Skeletal muscle tissue (tissue), 4 donors: ENCODE results near the gene UGT1A10. TPM values are rescaled to one million over a fixed set of nuclear protein-coding genes. Genes with fewer than 3 reads are reported as not detected.

ENCODE experiments used
- H3K27ac ChIP-seq: one replicate; pipeline ENCODE4 v1.7.0; 2013; ENCODE audit warnings: mild to moderate bottlenecking, low read depth, low read length, inconsistent platforms
- H3K27me3 ChIP-seq, 3 donors: one replicate each; pipeline ENCODE4 v1.7.0; 2013; ENCODE audit warnings: low read length in 3 of 3; ENCODE audit not compliant: control insufficient read depth in 3 of 3, insufficient read depth in 3 of 3
- H3K36me3 ChIP-seq, 3 donors: one replicate each; pipeline ENCODE4 v1.7.0; 2013; ENCODE audit warnings: low read length in 3 of 3; ENCODE audit not compliant: control insufficient read depth in 3 of 3, insufficient read depth in 3 of 3
- H3K4me1 ChIP-seq, 3 donors: one replicate each; pipeline ENCODE4 v1.7.0; 2013; ENCODE audit warnings: low read length in 3 of 3, mild to moderate bottlenecking in 3 of 3; ENCODE audit not compliant: control insufficient read depth in 3 of 3, insufficient read depth in 3 of 3
- H3K4me3 ChIP-seq, 3 donors: one replicate each; pipeline ENCODE4 v1.7.0; 2013; ENCODE audit warnings: low read length in 3 of 3
- H3K9ac ChIP-seq, 3 donors: one replicate each; pipeline ENCODE4 v1.7.0; 2013; ENCODE audit warnings: low read length in 3 of 3, mild to moderate bottlenecking in 3 of 3, moderate library complexity in 2 of 3, low read depth in 1 of 3
- H3K9me3 ChIP-seq, 3 donors: one replicate each; pipeline ENCODE4 v1.7.0; 2013; ENCODE audit warnings: low read length in 3 of 3; ENCODE audit not compliant: control insufficient read depth in 3 of 3
- total RNA-seq: library from RNA; depleted of rRNA; stranded (reverse); fragments of >200 nt; gene quantifications from one replicate; pipeline ENCODE4 v1.2.3, GENCODE V29; 2014
- donor health status: Osteomylitis.

Gene UGT1A10
- total RNA-seq, 1 donor from 2014 or later: not detected

DNA sequence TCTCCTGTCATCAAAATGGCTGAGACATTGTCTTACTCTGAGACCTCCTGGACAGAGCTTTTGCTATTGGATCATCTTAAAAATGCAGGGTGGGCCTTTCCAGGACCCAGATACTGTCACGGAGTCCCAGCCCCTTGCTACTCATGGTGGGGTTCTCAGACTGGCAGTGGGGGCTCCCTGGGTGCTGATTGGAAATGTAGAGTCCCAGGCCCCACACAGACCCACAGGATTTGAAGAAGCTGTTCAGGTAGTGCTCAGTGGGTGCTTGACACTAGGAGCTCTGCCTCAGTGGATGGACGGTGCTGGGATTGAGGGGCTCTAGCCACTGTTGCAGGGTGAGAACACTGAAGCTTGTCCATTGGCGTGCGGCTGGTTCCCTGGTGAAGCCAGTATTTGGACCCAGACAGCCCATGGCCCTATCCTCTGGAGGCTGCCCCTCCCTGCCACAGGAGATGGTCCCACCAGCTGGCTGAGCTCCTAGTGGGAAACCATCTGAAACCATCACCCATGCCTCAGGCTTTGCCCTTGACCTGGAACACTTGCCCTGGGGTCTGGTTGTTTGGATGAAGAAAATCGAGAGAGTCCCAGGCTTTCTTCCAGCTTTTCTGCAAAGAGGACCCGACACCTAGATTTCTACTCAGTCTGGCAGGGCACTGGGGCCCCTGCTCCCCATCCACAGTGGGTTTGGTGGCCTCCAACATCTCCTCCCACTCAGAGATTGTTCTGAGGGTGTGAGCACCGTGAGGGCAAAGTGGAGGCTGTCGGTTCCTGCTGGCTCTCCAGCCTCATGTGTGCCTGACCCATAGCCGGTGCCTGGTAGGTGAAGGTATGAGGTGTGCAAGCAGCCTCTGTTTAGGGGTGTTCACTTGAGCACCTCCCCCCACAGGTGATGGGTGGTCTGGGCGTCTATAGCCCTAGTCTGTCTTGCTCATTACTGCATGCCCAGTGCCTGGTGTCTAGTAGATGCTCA is 172.0 kb downstream of the UGT1A10 start:
- H3K9me3 ChIP-seq: no peaks in the 10 kb centered on the region
- H3K36me3 ChIP-seq: no peaks in the 10 kb centered on the region
- no peak overlapping the region for H3K9ac ChIP-seq
- H3K4me3 ChIP-seq: no peak overlapping the region
- H3K27me3 ChIP-seq: peaks cover 0 to 27% (median 8%) of the 10 kb centered on the region in 3 donors
- H3K4me1 ChIP-seq: no peaks in the 10 kb centered on the region
- no peak overlapping the region for H3K27ac ChIP-seq

- no peak overlapping the region for H3K4me3 ChIP-seq
- no peaks in the 10 kb centered on the region for H3K4me1 ChIP-seq
- H3K27ac ChIP-seq: no peak overlapping the region
- no peaks in the 10 kb centered on the region for H3K9me3 ChIP-seq
- H3K9ac ChIP-seq: no peak overlapping the region
- no peaks in the 10 kb centered on the region for H3K36me3 ChIP-seq
- H3K27me3 ChIP-seq: peaks cover 0 to 23% (median 8%) of the 10 kb centered on the region in 3 donors
Observed at GRCh38 chr2:233810385-233810784, 174.1 kb downstream of the UGT1A10 start.

DNA sequence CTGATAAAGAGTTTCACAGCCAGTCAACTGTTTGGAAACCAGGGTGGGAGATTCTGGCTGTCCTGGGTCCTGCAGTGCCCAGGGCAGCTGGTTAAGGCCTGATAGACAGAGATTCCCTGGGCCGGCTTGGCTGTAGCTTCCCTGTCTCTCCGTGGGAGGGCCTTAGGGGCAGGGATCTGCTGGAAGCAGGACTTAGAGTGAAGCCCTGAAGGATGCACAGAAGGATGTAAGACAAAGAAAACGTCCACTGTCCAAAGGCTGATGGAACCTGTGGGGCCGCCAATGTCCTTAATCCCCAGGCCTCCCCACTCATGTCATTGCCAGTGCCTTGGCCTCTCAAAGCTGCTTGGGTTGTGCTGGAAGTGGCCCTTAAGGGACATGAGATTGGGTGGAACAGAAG is 174.8 kb downstream of the UGT1A10 start:
- Histone ChIP-seq H3K4me1 (no peaks in the 10 kb centered on the region), H3K9ac (no peak overlapping the region), H3K9me3 (no peaks in the 10 kb centered on the region), H3K4me3 (no peak overlapping the region), H3K36me3 (no peaks in the 10 kb centered on the region), H3K27ac (no peak overlapping the region), H3K27me3 (peaks cover 0 to 23% (median 8%) of the 10 kb centered on the region in 3 donors)

GRCh38 chr2:233811732-233812131 is 175.5 kb downstream of the UGT1A10 start:
- no peaks in the 10 kb centered on the region for H3K4me1 ChIP-seq
- H3K4me3 ChIP-seq: no peak overlapping the region
- no peak overlapping the region for H3K27ac ChIP-seq
- H3K9me3 ChIP-seq: no peaks in the 10 kb centered on the region
- H3K36me3 ChIP-seq: no peaks in the 10 kb centered on the region
- no peak overlapping the region for H3K9ac ChIP-seq
- peaks cover 0 to 23% (median 8%) of the 10 kb centered on the region in 3 donors for H3K27me3 ChIP-seq

- H3K9ac ChIP-seq: no peak overlapping the region
- no peak overlapping the region for H3K27ac ChIP-seq
- no peaks in the 10 kb centered on the region for H3K36me3 ChIP-seq
- peaks cover 0 to 10% (median 9%) of the 10 kb centered on the region in 3 donors for H3K27me3 ChIP-seq
- H3K9me3 ChIP-seq: no peaks in the 10 kb centered on the region
- H3K4me1 ChIP-seq: no peaks in the 10 kb centered on the region
- H3K4me3 ChIP-seq: no peak overlapping the region
Observed at GRCh38 chr2:233813236-233814055, 177.2 kb downstream of the UGT1A10 start.

- no peak overlapping the region for H3K9ac ChIP-seq
- H3K36me3 ChIP-seq: no peaks in the 10 kb centered on the region
- H3K27me3 ChIP-seq: peaks cover under 1 to 6% (median 2%) of the 10 kb centered on the region in 3 donors
- H3K4me3 ChIP-seq: no peak overlapping the region
- H3K4me1 ChIP-seq: no peaks in the 10 kb centered on the region
- H3K9me3 ChIP-seq: no peaks in the 10 kb centered on the region
- no peak overlapping the region for H3K27ac ChIP-seq
Observed at GRCh38 chr2:233814056-233814835, 178.0 kb downstream of the UGT1A10 start.

GRCh38 chr2:233815861-233816260 is 179.6 kb downstream of the UGT1A10 start:
- no peak overlapping the region for H3K9ac ChIP-seq
- H3K36me3 ChIP-seq: no peaks in the 10 kb centered on the region
- H3K27me3 ChIP-seq: peaks cover 0 to 5% (median 3%) of the 10 kb centered on the region in 3 donors
- H3K4me3 ChIP-seq: no peak overlapping the region
- H3K27ac ChIP-seq: no peak overlapping the region
- no peaks in the 10 kb centered on the region for H3K4me1 ChIP-seq
- no peaks in the 10 kb centered on the region for H3K9me3 ChIP-seq

GRCh38 chr2:233816334-233816733 is 180.1 kb downstream of the UGT1A10 start:
- H3K27me3 ChIP-seq: peaks cover 0 to 5% (median 3%) of the 10 kb centered on the region in 3 donors
- H3K27ac ChIP-seq: peak overlapping the region; percentile 23
- H3K36me3 ChIP-seq: no peaks in the 10 kb centered on the region
- no peak overlapping the region for H3K4me3 ChIP-seq
- no peak overlapping the region for H3K9ac ChIP-seq
- H3K9me3 ChIP-seq: no peaks in the 10 kb centered on the region
- H3K4me1 ChIP-seq: no peaks in the 10 kb centered on the region

DNA sequence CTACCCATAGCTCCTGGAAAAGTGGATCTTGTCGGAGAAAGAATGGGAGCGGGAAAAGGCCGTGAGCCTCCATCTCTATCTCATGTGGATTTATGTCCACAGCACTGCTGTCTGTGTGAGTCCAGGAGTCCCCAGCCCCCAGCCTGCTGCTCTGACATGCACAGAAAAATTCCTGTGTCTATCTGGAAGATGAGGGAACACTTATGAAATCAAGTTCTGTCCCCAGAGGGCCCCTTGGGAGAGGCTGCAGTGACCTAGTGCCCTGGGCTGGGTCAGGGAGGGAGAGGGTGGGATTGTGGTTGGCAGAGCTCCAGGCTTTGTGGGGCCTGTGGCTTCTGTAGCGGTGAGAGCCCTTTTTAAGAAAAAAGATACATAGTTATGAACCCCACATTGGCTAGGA is 180.5 kb downstream of the UGT1A10 start:
- Histone ChIP-seq H3K27me3 (peaks cover 0 to 5% (median 3%) of the 10 kb centered on the region in 3 donors), H3K9me3 (no peaks in the 10 kb centered on the region), H3K27ac (peak overlapping the region; percentile 23), H3K36me3 (no peaks in the 10 kb centered on the region), H3K4me3 (no peak overlapping the region), H3K9ac (no peak overlapping the region), H3K4me1 (no peaks in the 10 kb centered on the region)
